ENCODE data around the gene FRMD5. TPM values are rescaled to one million over a fixed set of nuclear protein-coding genes. Genes with fewer than 3 reads are reported as not detected.

Gene FRMD5
- total RNA-seq, 4 donors from 2014 or later: 2.9 to 5.4 (median 3.8) TPM

GRCh38 chr15:44130778-44131177, 64.3 kb downstream of the FRMD5 start:
- no peak for DNase-seq (ENCODE audit: low spot score in 2 of 2)
- no peak overlapping the region for H3K4me3 ChIP-seq

GRCh38 chr15:44129911-44130310, 65.2 kb downstream of the FRMD5 start:
- Histone ChIP-seq H3K4me3 (no peak overlapping the region), H3K27me3 (no peaks in the 10 kb centered on the region), H3K27ac (no peak overlapping the region), H3K4me1 (no peaks in the 10 kb centered on the region), H3K36me3 (no peaks in the 10 kb centered on the region), H3K9me3 (no peaks in the 10 kb centered on the region)
- DNase-seq (ENCODE audit: low spot score in 2 of 2): no peak
- TF ChIP-seq CTCF (IDR thresholded peaks at IDR 0.05) (no peak), POLR2A (IDR thresholded peaks at IDR 0.05) (no peak), EP300 (IDR thresholded peaks at IDR 0.05) (no peak)
- 87 to 91% methylated on average over 5 of the region's 5 CpGs for WGBS, 2 donors

More at GRCh38 chr15:44130778-44131177, 64.3 kb downstream of the FRMD5 start:
- Histone ChIP-seq H3K4me1 (no peaks in the 10 kb centered on the region), H3K9me3 (no peaks in the 10 kb centered on the region), H3K27me3 (no peaks in the 10 kb centered on the region), H3K27ac (no peak overlapping the region), H3K36me3 (no peaks in the 10 kb centered on the region)
- TF ChIP-seq CTCF (IDR thresholded peaks at IDR 0.05) (no peak), EP300 (IDR thresholded peaks at IDR 0.05) (no peak), POLR2A (IDR thresholded peaks at IDR 0.05) (no peak)

- no peak for TF ChIP-seq CTCF (IDR thresholded peaks at IDR 0.05)
- no peak for TF ChIP-seq POLR2A (IDR thresholded peaks at IDR 0.05)
- TF ChIP-seq EP300 (IDR thresholded peaks at IDR 0.05): no peak
- DNase-seq (ENCODE audit: low spot score in 2 of 2): no peak
- Histone ChIP-seq H3K36me3 (no peaks in the 10 kb centered on the region), H3K4me3 (no peak overlapping the region), H3K4me1 (no peaks in the 10 kb centered on the region), H3K27ac (no peak overlapping the region), H3K27me3 (no peaks in the 10 kb centered on the region), H3K9me3 (no peaks in the 10 kb centered on the region)
Observed at GRCh38 chr15:44128443-44128842, 66.6 kb downstream of the FRMD5 start.

- Histone ChIP-seq H3K4me3 (no peak overlapping the region), H3K27ac (no peak overlapping the region), H3K9me3 (no peaks in the 10 kb centered on the region), H3K4me1 (no peaks in the 10 kb centered on the region), H3K27me3 (no peaks in the 10 kb centered on the region), H3K36me3 (no peaks in the 10 kb centered on the region)
- no peak for DNase-seq (ENCODE audit: low spot score in 2 of 2)
- 79 to 83% methylated on average over 2 of the region's 2 CpGs for WGBS, 2 donors
- TF ChIP-seq EP300 (IDR thresholded peaks at IDR 0.05): no peak
- no peak for TF ChIP-seq POLR2A (IDR thresholded peaks at IDR 0.05)
- TF ChIP-seq CTCF (IDR thresholded peaks at IDR 0.05): no peak
Observed at GRCh38 chr15:44125879-44126278, 69.2 kb downstream of the FRMD5 start.

- peak in 1 of 2 donors; percentile 10 for DNase-seq (ENCODE audit: low spot score in 2 of 2)
- TF ChIP-seq CTCF (IDR thresholded peaks at IDR 0.05): no peak
- TF ChIP-seq POLR2A (IDR thresholded peaks at IDR 0.05): no peak
- TF ChIP-seq EP300 (IDR thresholded peaks at IDR 0.05): peak; percentile 21 to 65
- no peaks in the 10 kb centered on the region for H3K9me3 ChIP-seq
- no peaks in the 10 kb centered on the region for H3K36me3 ChIP-seq
- no peaks in the 10 kb centered on the region for H3K27me3 ChIP-seq
- H3K27ac ChIP-seq: peak overlapping the region in 2 of 4 donors; percentile 54 to 73
- no peak overlapping the region for H3K4me3 ChIP-seq
- H3K4me1 ChIP-seq: peaks cover 0 to 39% (median 19%) of the 10 kb centered on the region in 4 donors
Observed at GRCh38 chr15:44102675-44103254, 92.3 kb downstream of the FRMD5 start.
